HG03378 (cell line): ENCODE data around the gene TMEM176B.

Experiments used
- ATAC-seq: cut with Tn5 transposase; IDR thresholded peaks from one replicate; pipeline ENCODE4 v1.9.1; 2021; ENCODE audit warnings: mild to moderate bottlenecking, moderate library complexity; ENCODE audit not compliant: unreplicated experiment

The TMEM176B gene

DNA sequence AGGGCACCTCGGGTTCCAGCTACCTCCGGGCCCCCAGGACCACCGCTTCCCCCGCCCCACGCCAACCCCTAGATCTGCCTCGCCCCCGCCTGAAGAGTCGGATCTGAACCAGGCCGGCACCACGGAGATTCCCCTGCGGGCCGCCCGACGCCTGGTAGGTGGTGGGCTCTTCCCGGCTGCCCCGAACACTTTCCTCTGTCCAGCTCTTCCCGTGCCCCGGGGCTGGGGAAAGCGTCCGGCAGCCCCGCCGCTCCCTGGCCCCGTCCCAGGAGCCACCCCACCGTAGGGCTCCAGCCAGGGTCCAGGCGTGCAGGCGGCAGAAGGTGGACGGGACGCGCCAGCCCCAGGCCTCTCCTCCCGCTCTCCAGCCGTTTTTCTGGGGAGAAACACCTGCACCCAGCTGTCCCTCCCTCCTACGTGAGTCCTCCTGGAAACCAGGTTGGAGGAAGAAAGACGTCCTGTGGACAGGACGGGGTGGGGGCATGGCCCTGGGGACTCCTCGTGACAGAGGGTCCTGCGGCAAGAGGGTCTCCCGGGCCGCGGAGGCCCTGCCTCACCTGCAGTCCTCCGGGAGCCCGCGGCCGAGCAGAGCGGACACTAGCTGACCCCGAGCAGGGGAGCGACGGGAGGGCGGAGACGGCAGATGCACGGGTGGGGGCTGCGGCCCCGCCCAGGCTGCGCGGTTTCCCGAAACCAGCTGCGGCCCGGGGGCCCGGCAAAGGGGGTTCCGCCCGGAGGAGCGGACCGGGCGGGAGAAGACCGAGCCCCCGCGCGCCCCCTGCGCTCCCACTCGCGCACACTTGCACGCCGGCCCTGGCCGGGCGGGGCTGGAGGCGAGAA is at the start of gene TMEM176B:
TSS of gene TMEM176B (minus strand) at position 624 of the 840 bp plus-strand sequence. CDS start 3,795 bp downstream, outside the sequence.
- ATAC-seq = no peak

GRCh38 chr7:150849204-150849775 is 49.1 kb upstream of the TMEM176B start:
- no peak for ATAC-seq

DNA sequence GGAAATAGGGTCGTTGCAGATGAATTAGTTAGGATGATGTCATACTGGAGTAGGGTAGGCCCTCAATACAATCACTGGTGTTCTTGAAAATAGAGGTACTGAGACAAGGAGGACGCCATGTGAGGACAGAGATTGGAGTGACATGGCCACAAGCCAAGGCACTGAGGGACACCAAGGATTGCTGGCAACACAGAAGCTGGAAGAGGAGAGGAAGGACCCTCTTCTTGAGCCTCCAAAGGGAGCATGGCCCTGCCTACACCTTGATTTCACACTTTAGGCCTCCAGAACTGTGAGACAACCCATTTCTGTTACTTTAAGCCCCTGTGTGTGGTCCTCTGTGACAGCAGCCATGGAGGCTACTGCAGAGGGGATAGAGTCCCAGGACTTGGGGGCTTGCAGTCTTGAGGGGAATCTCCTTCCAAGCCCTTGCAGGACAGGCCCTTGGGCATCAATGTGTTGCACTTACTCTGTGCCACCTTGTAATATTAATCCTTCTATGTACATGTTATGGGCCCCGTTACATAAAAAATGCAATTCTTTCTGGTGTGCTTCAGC is 48.5 kb upstream of the TMEM176B start:
- ATAC-seq = no peak

DNA sequence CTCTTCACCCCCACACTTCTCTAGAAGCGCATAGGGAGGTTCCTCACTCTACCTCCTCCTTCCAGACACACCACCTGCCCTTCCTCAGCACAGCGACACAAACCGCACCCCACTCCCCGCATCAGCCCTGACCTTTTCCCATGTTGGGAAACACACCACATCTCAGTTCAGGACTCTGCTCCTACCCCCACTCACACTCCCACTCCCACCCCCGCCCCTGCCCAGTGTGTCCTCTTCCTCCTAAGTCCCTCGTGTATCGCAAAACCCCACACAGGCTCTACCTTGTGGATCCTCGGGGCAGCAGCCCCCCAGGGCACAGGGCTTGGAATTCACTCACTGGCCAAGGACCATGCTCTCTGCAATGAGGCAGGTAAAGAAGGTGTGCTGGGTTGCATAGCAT is 47.9 kb upstream of the TMEM176B start:
- ATAC-seq = no peak

DNA sequence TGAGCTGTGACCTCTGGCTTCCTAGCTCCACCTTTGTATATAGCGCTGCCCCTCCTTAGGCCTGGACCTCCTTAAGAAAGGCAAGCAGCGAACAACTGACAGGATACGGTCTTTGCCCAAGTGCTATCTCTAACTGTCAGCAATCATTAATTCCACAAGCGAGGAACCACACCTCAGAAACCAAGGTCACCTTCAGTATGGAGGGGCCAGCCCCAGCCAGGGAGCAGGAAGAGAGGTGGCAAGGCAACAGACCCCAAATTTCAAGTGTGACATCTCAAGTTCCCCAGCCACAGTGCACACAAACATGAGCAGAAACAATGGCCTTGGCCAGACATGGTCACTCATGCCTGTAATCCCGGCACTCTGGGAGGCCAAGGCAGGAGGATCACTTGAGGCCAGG is 47.4 kb upstream of the TMEM176B start:
- no peak for ATAC-seq

DNA sequence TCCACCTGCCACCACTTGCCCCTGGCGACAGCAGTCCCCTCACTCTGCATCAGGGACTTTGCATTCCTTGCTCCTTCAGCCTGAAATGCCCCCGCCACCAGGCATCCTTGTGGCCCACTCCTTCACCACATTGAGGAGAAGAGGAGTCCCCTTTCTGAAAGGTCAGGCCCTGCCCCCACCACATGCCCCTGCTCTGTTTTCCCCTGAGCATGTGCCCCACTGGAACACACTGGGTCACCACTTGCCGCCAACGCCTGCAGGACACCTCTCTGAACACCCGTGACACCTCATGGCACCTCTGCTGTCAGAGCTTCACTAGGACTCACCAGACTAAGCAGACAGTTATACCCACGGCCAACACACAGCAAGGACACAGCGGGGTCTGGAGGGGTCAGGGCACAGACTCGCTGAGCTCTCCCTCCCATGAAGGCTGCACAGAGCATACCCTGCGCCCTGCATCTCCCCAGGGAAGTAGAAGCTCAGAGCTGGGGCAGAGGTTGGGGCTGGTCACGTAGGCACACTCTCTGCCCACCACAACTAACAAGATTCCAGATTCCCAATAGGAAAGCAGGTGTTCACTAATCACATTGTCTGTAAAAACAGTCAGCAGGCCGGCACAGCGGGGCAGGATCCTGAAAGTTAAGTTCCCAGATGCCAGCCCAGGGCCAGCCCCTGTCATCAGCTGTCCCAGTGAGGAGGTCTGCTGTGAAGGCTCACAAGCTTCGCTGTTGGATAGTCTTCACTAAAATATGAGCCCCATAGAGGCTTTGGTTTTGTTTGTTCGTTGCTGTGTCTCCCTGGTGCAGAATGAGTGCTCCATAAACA is 46.3 kb upstream of the TMEM176B start:
- ATAC-seq = no peak

- no peak for ATAC-seq
Observed at GRCh38 chr7:150845421-150845861, 45.3 kb upstream of the TMEM176B start.

GRCh38 chr7:150842716-150843115 is 42.6 kb upstream of the TMEM176B start:
- ATAC-seq = no peak

DNA sequence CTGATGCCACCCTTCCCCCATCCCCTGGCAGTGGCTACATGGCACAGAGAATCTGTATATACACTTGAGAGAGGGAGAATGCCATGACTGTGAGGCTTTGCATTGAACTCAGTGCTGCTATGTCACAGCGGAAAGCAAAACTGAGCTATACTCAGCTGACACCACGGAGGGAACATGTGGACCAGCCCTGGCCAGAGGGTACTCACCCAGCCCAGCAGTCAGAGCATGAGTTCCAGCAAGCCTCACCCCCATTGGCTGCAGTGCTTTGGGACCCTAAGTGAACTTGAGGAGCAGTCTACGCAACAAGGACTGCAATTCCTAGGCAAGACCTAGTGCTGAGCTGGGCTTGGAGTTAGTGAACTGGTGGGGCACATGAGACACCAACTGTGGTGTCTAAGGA is 41.9 kb upstream of the TMEM176B start:
- ATAC-seq = no peak

DNA sequence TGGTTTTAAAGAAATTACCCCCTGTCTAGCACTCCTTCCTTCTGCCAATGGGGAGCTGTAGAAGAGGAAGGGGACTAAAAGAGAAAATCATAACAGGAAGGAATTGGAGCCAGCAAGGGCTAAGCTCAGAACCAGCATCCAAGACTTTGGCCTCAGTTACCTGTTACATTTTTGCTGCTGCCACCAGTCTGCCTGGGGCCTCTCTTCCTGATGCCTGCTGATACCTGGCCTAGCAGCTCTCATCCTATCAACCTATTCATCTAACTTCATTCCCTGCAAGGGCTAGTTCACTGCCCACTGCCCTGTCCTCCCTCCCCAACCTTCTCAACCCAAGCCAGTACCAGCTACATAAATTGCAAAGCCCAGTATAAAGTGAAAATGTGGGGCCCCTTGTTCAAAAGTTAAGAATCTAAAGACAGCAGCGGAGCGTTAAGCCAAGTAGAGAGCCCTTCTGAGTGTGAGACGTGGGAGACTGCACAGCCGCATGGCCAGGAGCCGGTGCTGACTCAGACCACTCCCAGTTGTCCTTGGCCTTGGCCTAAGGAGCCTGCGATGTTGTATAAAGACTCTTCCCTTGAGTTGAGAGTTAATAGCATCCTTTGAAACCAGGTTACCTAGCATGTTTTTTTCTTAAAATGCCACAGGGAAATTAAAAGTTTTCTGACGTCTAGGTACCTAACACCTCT is 38.9 kb upstream of the TMEM176B start:
- ATAC-seq = no peak

- ATAC-seq = no peak
Observed at GRCh38 chr7:150835702-150836280, 35.6 kb upstream of the TMEM176B start.

GRCh38 chr7:150835019-150835418 is 34.9 kb upstream of the TMEM176B start:
- no peak for ATAC-seq

GRCh38 chr7:150831851-150832250 is 31.7 kb upstream of the TMEM176B start:
- no peak for ATAC-seq

- ATAC-seq = no peak
Observed at GRCh38 chr7:150830937-150831336, 30.8 kb upstream of the TMEM176B start.

- ATAC-seq = no peak
Observed at GRCh38 chr7:150829426-150829825, 29.3 kb upstream of the TMEM176B start.

DNA sequence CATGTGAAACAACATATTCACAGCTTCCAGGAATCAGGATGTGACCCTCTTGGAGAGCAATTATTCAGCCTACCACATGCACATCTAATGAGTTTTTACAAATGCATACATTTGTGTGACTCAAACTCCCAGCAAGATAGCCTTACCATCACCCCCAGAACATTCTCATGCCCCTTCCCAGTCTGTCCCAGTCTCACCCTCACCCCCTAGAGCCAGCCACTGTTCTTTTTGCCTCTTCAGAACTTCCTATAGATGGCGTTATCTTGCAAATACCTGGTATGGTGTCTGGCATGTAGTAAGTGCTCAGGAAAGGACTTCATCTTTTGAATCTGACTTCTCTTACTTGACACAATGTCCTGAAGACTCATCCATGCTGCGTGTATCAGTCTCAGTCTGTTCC is 28.2 kb upstream of the TMEM176B start:
- ATAC-seq = no peak

GRCh38 chr7:150826061-150826849 is 26.1 kb upstream of the TMEM176B start:
- ATAC-seq = no peak

DNA sequence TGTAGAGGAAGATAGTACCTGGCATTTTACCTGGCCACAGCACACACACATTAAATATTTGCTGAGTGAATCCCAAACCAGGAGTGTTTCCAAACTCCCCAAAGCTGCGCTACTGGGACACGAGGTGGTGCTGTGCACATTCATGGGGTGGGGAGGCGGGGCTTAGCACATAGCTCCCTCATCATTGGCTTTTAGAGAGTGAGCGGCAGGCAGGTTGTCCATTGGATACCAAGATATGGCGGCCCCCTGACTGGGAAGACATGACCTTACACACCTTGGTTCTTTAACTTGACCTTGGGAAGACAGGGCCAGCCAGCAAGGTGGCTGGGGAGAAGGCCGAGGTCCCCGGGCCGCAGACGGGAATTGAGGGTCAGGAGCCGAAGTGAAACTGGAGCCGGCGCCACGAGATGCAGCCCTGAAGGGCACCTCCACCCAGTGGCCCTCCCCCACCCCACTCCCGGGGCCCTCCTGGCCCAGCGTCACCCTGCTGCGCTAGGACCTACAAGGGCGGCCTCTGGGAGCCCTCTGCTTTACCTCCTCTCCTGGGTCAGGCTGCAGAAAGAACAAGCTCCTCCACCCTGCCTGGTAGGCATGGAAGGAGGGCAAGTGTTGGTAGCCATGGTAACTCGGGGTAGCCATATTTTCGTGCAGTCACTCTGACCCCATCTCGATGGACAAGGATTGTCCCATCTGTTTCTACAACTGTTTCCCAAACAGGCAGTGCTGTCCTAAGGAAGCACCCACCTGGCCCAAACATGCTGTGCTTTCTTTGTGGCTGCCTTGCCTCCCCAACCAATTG is 24.4 kb upstream of the TMEM176B start:
- no peak for ATAC-seq
